8988T (cell line): Measurements from ENCODE around the gene BORCS8.
A peak's percentile ranks its signal among the peaks of the same experiment; 100 is the strongest.
"Not testable (repeated sequence)": the region's sequence is repeated elsewhere in the genome, so short reads cannot be mapped to it uniquely, and the experiment has no call there.

Experiments used
- DNase-seq: peaks from one replicate; pipeline ENCODE4 v3.0.0; 2011

BORCS8 gene

DNA sequence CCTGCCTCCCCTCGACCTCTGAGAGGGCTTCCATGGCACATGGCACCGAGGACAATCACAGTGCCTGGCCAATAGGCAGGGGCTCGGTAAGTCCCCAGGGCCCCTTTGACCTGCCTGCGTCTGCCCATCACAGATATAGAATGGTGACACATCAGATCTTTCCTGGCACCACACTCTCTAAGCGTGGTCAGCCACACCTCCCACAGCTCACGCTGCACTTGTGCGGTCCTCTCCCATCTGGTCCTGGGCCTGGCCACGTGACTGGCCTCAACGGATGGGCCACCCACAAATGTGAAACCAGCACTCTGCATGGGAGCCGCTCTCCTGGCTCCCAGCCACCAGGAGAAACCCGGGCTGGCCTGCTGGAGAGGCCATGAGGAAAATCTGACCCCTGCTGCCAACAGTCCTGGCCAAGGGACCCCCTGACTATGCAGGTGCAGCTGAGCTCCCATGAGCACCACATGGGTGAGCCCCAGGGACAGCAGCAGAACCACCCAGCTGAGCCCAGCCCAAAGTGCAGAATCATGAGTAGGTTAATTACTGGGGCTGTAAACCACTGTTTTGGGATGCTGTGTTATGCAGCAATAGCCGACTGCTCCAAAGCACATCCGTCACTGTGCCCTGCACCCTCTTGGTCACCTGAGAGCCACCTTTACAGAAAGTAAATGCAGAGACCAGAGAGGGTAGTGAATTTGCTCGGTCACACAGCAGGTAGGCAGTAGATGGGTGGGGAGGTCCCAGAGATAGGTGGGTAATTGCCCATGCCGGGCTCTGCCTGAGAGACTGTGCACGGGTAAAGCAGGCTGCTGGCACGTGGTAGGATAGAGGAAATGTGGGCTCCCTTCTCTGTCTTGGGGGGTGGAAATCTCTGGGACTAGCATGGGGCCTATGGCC lies 12.2 kb downstream of the BORCS8 start:
- DNase-seq: no peak

DNA sequence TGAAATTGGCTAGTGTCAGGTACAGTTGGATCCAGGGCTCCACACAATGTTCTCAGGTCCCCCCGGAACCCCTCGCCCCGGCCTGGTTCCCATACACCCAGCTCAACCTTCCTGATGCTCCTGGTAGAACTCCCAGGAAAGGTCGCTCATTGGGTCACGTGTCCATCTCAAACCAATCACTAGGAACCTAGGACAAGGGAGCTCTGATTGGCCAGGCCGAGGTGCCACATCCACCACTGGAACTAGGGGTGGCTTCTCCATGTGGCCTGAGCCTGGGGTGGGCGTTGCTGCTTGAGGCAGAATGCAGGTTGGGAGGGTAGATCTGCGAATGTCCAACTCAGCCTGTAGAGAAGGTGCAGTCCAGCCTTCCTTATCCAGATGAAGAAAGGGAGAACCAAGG lies 15.0 kb downstream of the BORCS8 start:
- no peak for DNase-seq

DNA sequence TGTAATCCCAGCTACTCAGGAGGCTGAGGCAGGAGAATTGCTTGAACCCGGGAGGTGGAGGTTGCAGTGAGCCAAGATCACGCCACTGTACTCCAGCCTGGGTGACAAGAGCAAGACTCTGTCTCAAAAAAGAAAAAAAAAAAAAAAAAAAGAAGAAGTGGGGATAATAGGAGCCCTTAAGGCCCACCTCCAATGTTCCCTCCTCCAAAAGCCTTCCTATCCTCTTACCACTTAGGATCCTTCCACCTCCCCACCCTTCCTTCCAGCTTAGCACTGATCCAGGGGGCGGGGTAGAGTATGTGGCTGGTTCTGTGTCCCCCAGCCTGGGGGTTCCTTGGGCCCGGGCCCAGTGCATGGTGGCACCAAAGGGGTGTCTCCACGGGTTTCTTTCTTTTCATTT lies 18.7 kb downstream of the BORCS8 start:
- not testable (repeated sequence) for DNase-seq

DNA sequence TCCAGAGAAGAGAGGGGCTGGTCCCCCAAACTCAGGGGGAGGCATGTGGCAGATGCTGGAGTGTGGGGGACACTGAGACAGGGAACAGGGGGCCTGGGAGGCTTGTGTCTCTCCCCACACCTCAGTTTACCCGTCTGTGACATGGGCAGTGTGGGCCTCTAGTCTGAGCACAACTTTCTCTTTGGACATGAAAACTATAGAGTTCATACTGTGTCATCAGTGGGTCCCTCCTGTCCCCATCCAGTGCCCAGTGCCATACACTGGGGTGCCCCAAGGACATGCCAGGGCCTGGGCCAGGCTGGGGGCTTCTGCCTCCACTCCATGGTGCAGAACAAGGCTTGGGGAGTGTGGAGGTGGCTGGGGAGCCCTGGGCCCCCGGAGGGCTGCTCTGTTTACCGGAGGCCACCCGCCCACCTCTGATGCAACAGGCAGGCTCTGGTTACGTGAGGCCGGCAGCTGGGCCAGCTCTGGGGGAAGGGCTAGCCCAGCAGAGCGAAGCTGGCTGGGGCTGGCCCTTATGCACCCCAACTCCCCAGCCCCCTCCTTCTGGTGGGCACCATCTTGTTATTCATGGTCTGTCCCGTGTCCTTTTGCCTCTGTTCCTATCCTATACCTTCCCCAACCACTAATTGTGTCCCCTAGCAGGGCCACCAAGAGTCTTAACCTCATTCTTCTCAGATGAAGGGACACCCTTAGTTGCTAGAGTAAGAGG lies 20.0 kb downstream of the BORCS8 start:
- DNase-seq: no peak

DNA sequence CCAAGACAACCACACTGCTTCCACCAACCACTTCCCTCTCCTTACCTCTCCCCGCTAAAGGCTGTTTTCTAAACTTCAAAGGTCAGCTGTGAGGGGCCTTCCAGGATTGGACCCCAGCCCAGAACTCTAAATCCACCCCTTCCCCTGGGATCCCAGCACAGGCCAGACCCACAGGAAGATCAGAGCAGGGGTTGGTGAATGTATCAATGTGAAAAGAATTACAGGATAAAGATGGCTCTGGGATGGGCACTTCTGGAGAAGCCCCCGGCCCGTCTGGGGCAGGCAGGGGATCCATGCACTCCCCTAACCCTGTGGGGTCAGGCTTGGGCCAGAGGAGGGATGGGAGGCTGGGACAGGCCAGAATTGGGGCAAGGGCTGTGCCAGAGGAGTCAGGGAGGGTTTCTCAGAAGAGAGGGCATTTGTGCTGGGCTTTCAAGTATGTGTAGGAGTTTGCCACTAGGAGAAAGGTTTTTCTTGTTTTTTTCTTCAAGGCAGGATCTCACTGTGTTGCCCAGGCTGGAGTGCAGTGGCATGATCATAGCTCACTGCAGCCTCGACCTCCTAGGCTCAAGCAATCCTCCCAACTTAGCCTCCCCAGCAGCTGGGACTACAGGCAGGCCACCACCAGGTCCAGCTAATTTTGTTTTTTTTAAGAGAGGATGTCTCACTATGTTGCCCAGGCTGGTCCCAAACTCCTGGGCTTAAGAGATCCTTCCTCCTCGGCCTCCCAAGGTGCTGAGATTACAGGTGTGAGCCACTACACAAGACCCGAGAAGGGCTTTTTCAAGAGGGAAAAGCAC lies 20.9 kb downstream of the BORCS8 start:
- no peak for DNase-seq

DNA sequence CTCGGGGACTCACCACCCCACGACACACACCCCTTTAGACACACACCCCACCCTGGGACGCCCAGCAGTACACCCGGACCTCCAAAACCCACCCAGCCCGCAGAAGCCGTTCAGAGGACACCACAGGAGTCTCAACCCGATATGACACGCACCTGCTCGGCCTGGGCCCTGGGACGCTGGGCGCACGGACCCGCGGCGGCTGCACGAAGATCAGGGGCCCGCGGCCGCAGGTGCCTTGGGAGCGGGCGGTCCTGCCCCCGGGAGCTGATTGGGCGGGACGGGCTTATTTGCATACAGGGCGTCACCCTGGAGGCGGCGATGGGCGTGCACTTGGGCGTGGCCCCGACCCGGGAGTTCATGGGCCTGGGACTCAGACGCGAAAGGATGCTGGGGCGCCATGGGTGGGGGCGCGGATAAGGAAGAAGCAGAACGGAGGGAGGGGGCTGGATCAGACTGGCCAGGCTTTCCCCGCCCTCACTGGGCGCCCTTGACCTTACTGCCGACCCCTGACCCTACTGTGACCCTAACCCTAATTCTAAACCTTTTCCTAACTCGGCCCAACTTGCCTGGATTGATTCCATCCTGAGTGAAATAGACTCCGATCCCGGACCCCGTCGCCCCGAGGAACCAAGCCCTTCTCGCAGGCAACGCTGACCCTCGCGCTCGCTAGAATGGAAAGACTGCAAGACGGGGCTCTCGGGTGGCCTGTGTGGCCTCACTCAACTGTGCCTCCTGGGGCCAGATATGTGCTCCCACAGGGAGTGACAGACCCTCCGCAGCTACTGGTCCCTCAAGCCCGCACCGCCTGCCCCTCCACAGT lies 21.7 kb downstream of the BORCS8 start, which contains the start of gene MEF2B:
TSS of gene MEF2B (minus strand) at position 211 of the 820 bp plus-strand sequence. CDS start 19,528 bp downstream, outside the sequence.
- peak; percentile 71 for DNase-seq

DNA sequence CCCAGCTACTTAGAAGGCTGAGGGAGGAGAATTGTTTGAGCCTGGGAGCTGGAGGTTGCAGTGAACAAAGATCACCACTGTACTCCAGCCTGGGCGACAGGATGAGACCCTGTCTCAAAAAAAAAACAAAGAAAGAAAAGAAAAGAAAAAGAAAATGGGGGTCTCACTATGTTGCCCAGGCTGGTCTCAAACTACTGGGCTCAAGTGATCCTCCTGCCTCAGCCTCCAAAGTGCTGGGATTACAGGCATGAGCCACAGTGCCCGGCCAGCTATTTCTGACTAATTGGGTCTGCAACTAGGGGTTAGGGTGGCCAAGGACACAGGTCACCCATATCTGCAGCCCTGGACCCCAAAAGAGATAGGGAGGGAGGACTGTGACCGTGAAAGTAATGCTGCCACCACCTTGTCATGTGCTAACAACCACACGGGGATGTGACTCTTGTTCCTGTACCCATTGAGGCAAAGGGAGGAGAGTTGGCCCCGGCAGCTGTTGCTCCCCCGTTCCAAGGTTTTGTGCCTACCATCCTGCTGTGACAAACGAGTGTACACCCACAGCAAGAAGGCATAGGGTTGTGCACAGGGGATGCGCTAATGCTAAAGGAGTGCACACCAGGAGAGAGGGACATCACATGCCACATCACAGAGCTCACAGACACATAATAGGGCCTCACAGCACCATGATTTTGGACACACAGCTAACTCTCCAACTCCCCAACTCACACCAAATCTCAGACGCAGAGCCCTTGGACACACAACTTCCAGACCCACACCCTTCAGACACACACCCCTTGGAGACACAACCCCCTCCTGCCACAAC lies 22.5 kb downstream of the BORCS8 start:
- DNase-seq: no peak

DNA sequence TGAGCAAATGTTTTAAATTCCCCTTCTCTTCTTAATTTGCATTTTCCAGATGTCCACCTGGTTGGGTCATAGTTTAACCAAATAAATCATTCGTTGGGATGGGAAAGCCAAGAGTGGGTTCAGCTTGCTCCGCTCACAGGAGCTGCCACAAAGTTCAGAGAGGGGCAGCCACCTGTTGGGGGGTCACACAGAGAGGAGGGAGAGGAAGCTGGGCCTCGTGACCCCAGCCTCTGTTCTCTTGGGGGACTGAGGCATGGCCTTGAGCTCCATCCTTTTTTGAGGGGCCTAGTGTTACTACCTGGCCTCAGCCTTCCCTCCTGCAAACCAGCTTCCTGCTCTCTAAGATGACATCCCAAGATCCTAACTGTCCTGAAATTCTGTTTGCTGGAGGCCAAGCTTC lies 24.3 kb downstream of the BORCS8 start:
- DNase-seq: no peak

DNA sequence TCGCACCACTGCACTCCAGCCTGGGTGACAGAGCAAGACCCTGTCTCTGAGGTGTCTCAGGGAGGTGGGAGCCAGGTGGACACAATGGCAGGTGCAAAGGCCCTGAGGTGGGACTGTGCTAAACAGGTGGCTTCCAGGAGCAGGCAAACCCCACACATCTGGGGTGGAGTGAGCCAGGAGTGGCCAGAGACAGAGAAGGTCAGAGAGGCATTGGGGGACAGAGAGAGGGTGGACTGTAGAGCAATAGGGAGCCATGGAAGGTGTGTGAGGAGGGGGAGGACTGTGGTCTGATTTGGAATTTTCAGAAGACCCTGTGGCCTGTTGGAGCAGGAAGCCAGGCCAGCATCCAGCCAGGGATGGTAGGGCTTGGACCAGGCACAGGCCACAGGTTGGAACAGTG lies 26.6 kb downstream of the BORCS8 start:
- DNase-seq: no peak

DNA sequence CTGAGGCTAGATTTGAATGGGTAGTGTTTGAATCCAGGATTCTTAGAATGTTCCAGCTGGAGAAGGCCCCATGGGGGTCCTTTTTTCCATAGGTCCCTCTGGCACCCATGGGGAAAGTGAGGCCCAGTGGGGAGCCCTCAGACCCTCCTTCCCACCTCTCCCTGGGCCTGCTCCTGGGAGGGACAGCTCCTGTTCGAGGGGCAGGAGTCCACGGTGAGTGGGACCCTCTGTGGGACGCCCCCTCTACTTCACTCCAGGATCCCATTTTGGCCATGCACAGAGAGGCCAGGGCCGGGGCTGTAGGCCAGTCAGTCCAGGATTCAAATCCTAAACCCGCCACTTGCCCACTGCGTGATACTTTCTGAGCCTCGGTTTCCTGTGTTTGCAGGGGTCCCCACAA lies 29.5 kb downstream of the BORCS8 start:
- no peak for DNase-seq

DNA sequence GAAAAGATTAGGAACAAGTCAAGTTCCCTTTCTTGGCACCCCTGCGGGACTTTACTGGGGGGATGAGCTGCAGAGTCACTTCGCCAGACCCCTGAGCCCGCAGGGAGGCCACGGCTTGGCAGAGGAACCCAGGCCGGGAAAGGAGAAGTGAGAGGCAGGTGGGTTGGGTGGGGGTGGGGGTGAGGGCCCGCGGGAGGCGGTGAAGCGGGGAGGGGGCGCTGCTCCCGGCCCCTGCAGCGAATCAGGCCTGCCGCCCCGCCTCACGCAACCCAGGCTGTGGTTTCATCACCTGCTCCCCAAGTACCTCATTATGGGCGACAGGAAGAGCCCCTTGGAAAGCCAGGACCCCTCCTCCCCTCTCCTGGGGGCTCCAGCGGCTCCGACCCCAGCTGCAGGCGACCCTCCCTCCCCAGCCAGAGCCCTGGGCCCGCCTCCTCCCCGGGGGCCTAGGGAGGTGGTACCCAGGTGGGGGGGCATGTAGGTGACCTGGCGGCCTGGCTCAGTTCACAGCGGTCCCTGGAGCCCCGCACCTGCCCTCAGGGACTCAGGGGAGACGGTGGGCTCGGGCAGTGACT lies 31.4 kb downstream of the BORCS8 start:
- no peak for DNase-seq

DNA sequence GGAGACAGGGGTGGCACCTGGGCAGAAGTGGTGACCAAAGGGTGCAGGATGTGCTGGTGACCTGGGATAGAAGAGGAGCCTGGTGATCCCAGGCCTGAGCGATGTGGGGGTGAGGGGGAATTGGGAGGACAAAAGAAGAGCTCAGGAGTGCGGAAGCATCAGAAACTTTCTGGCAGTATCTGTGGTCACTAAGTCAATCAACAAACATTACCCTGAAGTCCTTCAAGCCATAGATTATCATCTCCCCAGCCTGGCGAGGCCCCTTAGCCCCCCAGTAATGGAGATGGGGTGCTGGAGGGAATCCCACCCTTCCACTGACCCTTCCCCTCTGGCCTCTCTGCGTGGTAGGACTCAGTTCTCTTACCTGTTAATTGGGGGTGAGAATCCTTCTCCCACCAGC lies 32.4 kb downstream of the BORCS8 start:
- no peak for DNase-seq

DNA sequence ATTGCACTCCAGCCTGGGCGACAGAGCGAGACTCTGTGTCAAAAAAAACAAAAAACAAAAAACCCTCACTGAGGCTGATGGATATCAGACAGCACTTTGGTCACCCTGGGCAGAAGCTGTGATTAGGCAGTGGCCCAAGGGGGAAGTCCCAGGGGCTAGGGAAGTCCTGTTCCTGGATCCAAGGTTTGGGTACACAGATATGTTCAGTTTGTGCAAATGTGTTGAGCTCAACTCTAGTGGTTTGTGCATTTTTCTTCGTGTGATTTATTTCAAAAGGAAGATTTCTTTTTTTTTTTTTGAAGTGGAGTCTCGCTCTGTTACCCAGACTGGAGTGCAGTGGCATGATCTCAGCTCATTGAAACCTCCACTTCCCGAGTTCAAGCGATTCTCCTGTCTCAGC lies 34.1 kb downstream of the BORCS8 start:
- DNase-seq: no peak

DNA sequence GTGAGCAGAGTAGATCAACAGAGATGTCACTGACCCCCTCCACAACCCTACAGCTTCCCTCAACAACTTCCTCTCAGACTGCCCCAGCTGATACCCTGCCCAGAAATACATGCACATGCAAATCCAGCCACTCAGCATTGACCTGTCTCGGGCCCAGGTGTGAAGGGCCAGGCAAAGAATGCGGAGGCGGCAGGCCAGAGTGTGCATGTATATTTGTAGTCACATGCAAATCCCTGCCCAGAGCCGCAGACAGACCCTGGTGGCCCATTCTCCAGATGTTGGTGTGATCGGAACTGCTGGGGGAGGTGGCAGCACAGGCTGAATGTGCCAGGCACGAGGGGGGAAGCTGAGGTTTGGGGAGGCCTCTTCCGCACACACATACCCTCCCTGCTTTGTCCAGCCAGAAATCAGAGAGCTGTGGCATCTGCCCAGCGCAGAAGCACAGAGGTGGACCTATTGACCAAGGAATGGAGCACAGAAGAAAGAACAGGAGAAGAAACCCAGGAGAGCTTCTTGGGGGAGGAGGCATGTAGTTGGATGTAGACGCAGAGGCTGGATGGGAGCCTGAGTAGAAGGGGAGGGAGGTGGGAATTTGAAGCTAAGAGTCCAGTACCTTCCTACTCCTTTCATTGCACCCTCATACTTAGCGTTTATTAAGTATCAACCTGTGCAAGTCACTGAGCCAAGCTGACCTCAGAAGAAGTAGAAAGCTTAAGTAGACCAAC lies 36.3 kb downstream of the BORCS8 start:
- no peak for DNase-seq

DNA sequence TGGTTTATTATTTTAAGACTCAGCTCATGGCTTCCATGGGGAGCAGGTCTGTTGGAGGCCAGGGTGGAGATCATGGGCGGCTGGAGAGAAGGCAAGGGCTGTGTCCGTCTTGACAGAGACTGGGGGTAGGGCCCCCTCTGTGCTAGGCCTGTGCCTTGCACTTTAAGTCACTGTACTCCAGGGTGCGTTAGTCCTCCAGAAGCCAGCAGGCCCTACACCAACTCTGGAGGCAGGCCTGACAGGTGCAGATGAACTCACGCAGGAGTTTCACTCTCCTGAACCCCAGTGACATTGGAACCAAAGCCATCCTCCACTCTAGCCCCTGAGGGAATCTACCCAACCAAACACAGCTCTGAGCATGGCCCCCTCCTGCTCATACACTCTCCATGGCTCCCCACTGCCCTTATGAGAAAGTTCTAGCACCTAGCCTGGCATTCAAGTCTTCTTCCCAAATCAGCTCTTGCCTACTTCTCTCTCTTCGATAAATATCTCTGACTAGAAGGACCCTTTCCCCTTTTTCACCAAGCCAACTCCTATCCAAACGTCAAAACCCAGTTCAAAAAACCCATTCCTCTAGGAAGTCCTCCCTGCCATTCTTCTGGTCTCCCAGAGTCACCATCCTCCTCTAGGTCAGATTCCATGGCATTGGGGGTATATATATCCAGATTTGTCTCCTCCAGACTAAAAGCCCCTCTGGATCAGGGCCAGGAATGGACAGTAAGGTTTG lies 37.0 kb downstream of the BORCS8 start:
- DNase-seq: no peak

DNA sequence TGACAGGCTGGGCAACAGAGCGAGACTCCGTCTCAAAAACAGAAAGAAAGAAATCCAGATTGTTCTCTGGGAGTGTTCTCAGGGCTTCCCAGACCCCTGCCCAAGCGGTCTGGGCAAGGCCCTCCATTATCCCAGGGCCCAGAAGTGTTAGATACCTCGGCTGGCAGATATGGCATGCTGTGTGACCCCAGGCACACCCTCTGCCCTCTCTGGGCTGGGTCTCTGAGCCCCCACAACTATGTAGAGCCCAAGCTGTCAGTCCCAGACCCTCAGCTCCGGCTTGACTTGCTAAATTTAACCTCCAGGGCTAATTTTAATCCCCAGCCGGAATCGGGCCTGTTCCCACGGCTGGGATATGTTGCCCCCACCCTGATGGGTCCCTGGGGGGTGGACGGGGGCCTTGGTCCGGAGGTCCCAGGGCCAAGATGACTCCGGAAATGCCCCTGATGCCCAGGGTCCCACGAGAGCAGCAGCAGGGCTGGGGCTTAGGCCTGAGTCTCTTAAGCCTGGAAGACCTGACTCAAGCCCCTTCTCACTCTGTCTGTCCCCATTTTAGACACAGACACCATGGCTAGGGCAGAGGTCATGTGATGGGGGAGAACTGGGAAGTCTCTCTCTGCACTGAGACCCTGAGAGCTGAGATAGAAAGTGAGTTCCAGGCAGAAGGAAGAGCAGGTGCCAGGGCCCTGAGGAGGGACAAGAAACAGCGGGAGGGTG lies 39.1 kb downstream of the BORCS8 start:
- no peak for DNase-seq

DNA sequence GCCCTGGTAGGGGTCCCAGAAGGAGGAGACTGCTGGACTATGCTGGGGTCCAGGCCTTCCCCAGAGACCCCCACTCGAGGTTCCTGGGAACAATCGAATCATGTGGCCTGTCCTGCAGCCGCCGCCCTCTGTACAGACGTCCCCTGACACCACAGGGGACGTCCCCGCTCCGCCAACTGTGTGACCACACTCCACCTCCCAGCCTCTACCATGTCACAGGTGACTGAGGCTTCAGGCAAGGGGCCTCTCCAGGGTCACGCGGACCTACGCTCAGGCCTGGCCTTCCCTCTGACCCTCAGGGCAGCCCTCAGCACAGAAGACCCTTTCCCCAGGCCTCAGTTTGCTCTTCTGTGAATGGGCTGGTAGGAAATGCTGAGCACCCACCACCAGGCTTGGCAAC lies 40.5 kb downstream of the BORCS8 start:
- no peak for DNase-seq

DNA sequence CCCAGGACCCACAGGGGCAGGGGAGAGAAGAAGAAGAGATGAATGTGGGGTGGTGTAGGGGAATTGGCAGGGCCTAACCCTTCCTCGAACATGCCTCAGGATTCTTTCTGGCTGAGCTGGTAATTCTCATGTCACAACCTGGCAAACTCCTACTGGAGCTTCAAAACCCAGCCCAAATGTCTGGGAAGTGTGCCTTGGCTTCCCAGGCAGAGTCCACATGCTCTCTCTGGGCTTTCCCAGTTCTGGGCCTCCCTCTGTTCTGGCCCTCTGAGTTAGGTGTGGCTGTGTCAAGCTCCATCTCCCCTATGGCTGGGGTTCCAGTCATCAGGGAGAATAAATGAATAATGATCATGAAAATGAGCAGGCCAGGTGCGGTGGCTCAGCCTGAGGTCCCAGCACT lies 42.5 kb downstream of the BORCS8 start:
- no peak for DNase-seq

DNA sequence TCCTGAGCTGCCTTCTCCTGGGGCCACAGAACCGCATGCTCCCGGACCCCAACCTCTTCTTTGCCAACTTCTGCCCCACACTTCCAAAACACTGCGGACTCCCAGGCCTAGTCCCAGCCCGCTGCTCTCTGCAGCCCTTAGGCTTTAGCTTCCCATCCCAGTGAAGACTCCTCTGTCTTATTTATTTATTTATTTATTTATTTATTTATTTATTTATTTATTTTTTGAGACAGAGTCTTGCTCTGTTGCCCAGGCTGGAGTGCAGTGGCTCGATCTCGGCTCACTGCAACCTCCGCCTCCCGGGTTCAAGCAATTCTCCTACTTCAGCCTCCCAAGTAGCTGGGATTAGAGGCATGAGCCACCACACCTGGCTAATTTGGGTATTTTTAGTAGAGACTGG lies 43.4 kb downstream of the BORCS8 start:
- DNase-seq: not testable (repeated sequence)
